ENCODE results near the gene CCR1.

DNA sequence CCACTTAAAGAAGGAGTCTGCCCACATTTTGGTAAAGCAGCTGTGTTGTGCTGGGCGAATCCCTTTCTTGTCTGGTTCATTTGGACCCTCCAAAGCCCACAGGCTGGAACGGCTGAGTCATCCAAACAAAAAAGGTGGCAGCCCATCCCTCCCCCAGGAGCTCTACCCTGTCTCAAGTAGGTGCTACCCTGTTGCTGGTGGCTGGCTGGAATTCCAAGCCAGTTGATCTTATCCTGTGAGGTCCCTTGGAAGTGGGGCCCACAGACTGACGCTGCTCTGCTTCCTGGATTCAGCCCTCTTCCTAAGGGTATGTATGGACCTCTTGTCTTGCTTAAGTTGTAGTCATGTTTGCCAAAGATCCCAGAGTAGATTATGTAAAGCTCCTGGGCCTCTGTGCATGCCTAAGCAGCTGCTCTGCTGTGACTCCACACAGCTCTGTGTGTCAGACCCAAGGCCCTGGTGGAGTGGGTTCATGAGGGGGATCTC lies 44.5 kb downstream of the CCR1 start:
- TF ChIP-seq, protein P1, sequence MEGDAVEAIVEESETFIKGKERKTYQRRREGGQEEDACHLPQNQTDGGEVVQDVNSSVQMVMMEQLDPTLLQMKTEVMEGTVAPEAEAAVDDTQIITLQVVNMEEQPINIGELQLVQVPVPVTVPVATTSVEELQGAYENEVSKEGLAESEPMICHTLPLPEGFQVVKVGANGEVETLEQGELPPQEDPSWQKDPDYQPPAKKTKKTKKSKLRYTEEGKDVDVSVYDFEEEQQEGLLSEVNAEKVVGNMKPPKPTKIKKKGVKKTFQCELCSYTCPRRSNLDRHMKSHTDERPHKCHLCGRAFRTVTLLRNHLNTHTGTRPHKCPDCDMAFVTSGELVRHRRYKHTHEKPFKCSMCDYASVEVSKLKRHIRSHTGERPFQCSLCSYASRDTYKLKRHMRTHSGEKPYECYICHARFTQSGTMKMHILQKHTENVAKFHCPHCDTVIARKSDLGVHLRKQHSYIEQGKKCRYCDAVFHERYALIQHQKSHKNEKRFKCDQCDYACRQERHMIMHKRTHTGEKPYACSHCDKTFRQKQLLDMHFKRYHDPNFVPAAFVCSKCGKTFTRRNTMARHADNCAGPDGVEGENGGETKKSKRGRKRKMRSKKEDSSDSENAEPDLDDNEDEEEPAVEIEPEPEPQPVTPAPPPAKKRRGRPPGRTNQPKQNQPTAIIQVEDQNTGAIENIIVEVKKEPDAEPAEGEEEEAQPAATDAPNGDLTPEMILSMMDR (conservative IDR thresholded peaks at IDR 0.05), result no peak
- TF ChIP-seq ZFX (IDR thresholded peaks at IDR 0.05), result no peak

Data from C4-2B (cell line).